HEK293 (cell line): ENCODE measurements around the gene ARMC10.
A peak's percentile ranks its signal among the peaks of the same experiment; 100 is the strongest.

Experiments
- CTCF ChIA-PET: fragments of 350-600 bp; formaldehyde crosslinking; extraction: SDS; loops from one replicate; lab custom pipeline; 2021; ENCODE audit warnings: antibody characterized with exemption; lab: Yijun Ruan, JAX
- POLR2A ChIA-PET: fragments of 300-600 bp; formaldehyde crosslinking; extraction: SDS; loops from one replicate; lab custom pipeline; 2020; ENCODE audit warnings: antibody characterized with exemption, inconsistent platforms; lab: Yijun Ruan, JAX
- H3K27ac ChIP-seq: fragments of 200-500 bp; sonication (Bioruptor generic); 2 replicates; pipeline ENCODE4 v1.5.1; 2014; ENCODE audit warnings: low read depth, low read length, control low read depth, inconsistent platforms; ENCODE audit errors: extremely low read depth
- H3K36me3 ChIP-seq, 2 experiments: fragments of 200-500 bp in 1 of 2; sonication (Bioruptor generic) in 1 of 2; 1 replicate in 1 of 2; 2 replicates in 1 of 2; pipeline ENCODE4 v1.5.1; 2014 to 2017; ENCODE audit warnings: inconsistent platforms in 2 of 2, low read length in 2 of 2; ENCODE audit not compliant: control insufficient read depth in 2 of 2, insufficient read depth in 1 of 2
- H3K4me1 ChIP-seq: fragments of 200-500 bp; sonication (Bioruptor generic); 2 replicates; pipeline ENCODE4 v1.5.1; 2014; ENCODE audit warnings: mild to moderate bottlenecking, low read length, inconsistent platforms; ENCODE audit not compliant: control insufficient read depth, insufficient read depth
- H3K4me3 ChIP-seq: 2 replicates; pipeline ENCODE4 v1.5.1; 2011; ENCODE audit warnings: low read depth, mild to moderate bottlenecking, control low read depth, low read length, moderate library complexity
- H3K9me3 ChIP-seq: fragments of 200-500 bp; sonication (Bioruptor generic); 2 replicates; pipeline ENCODE4 v1.5.1; 2014; ENCODE audit warnings: low read depth, low read length, inconsistent platforms; ENCODE audit not compliant: control insufficient read depth, insufficient read depth
- HOXC10 ChIP-seq: sonication (generic); formaldehyde crosslinking; IDR thresholded peaks from 2 replicates; pipeline ENCODE4 v1.8.1; 2023; ENCODE audit warnings: mild to moderate bottlenecking, missing genetic modification reagents
- PRDM1 ChIP-seq: fragments of 450-650 bp; formaldehyde crosslinking; IDR thresholded peaks from 2 replicates; pipeline ENCODE4; 2016; ENCODE audit warnings: missing biosample characterization, missing genetic modification characterization
- SP3 ChIP-seq: fragments of 450-650 bp; formaldehyde crosslinking; IDR thresholded peaks from 2 replicates; pipeline ENCODE4 v1.5.1; 2016; ENCODE audit warnings: missing biosample characterization, missing genetic modification characterization
- TCF7L2 ChIP-seq: IDR thresholded peaks from 2 replicates; pipeline ENCODE4 v1.6.1; 2011; ENCODE audit warnings: low read depth, mild to moderate bottlenecking, inconsistent platforms, low read length, moderate library complexity, borderline replicate concordance
- TRIM28 ChIP-seq: IDR thresholded peaks from 2 replicates; pipeline ENCODE4 v1.6.1; 2011; ENCODE audit warnings: low read length, control low read depth, borderline replicate concordance
- TSHZ1 ChIP-seq: fragments of 450-650 bp; formaldehyde crosslinking; IDR thresholded peaks from 2 replicates; pipeline ENCODE4 v1.5.1; 2016; ENCODE audit warnings: missing biosample characterization, missing genetic modification characterization, borderline replicate concordance
- ZBTB7A ChIP-seq: fragments of 450-650 bp; formaldehyde crosslinking; IDR thresholded peaks from 2 replicates; pipeline ENCODE4 v1.5.1; 2016; ENCODE audit warnings: low read depth, missing biosample characterization, missing genetic modification characterization
- ZBTB8A ChIP-seq: fragments of 450-650 bp; formaldehyde crosslinking; IDR thresholded peaks from 2 replicates; pipeline ENCODE4 v1.5.1; 2016; ENCODE audit warnings: missing biosample characterization, missing genetic modification characterization
- ZNF133 ChIP-seq: fragments of 450-650 bp; formaldehyde crosslinking; IDR thresholded peaks from 2 replicates; pipeline ENCODE4 v1.5.1; 2016; ENCODE audit warnings: missing biosample characterization, missing genetic modification characterization
- ZNF24 ChIP-seq: fragments of 450-650 bp; formaldehyde crosslinking; IDR thresholded peaks from 2 replicates; pipeline ENCODE4 v1.5.1; 2016; ENCODE audit warnings: missing biosample characterization, missing genetic modification characterization
- ZNF280D ChIP-seq: fragments of 450-650 bp; formaldehyde crosslinking; IDR thresholded peaks from 2 replicates; pipeline ENCODE4 v1.5.1; 2016; ENCODE audit warnings: missing biosample characterization, missing genetic modification characterization
- ZNF324 ChIP-seq: fragments of 450-650 bp; formaldehyde crosslinking; IDR thresholded peaks from 2 replicates; pipeline ENCODE4 v1.5.1; 2016; ENCODE audit warnings: missing biosample characterization, missing genetic modification characterization
- ZNF341 ChIP-seq: fragments of 450-650 bp; formaldehyde crosslinking; IDR thresholded peaks from 2 replicates; pipeline ENCODE4; 2016; ENCODE audit warnings: low read depth, missing biosample characterization, missing genetic modification characterization
- ZNF391 ChIP-seq: fragments of 450-650 bp; formaldehyde crosslinking; IDR thresholded peaks from 2 replicates; pipeline ENCODE4 v1.5.1; 2016; ENCODE audit warnings: low read depth, missing biosample characterization, missing genetic modification characterization, borderline replicate concordance
- ZNF394 ChIP-seq: fragments of 450-650 bp; formaldehyde crosslinking; IDR thresholded peaks from 2 replicates; pipeline ENCODE4 v1.5.1; 2016; ENCODE audit warnings: missing biosample characterization, missing genetic modification characterization, mild to moderate bottlenecking, moderate library complexity, borderline replicate concordance
- ZNF398 ChIP-seq: fragments of 450-650 bp; formaldehyde crosslinking; IDR thresholded peaks from 2 replicates; pipeline ENCODE4 v1.5.1; 2017; ENCODE audit warnings: missing biosample characterization, missing genetic modification characterization
- ZNF514 ChIP-seq: fragments of 450-650 bp; formaldehyde crosslinking; IDR thresholded peaks from 2 replicates; pipeline ENCODE4 v1.5.1; 2016; ENCODE audit warnings: missing biosample characterization, missing genetic modification characterization
- ZNF518A ChIP-seq: fragments of 450-650 bp; formaldehyde crosslinking; conservative IDR thresholded peaks from 2 replicates; pipeline ENCODE4 v1.5.1; 2016; ENCODE audit warnings: low read depth, missing biosample characterization, missing genetic modification characterization
- ZNF549 ChIP-seq: fragments of 450-650 bp; IDR thresholded peaks from 2 replicates; pipeline ENCODE4 v1.5.1; 2018; ENCODE audit warnings: missing biosample characterization, missing genetic modification characterization, mild to moderate bottlenecking, inconsistent platforms, moderate library complexity
- ZNF555 ChIP-seq: fragments of 450-650 bp; formaldehyde crosslinking; conservative IDR thresholded peaks from 2 replicates; pipeline ENCODE4 v1.5.1; 2017; ENCODE audit warnings: missing biosample characterization, mild to moderate bottlenecking, missing genetic modification characterization, inconsistent platforms
- ZNF585B ChIP-seq: fragments of 450-650 bp; formaldehyde crosslinking; IDR thresholded peaks from 2 replicates; pipeline ENCODE4 v1.5.1; 2016; ENCODE audit warnings: missing biosample characterization, missing genetic modification characterization
- ZNF658 ChIP-seq: fragments of 450-650 bp; formaldehyde crosslinking; IDR thresholded peaks from 2 replicates; pipeline ENCODE4; 2016; ENCODE audit warnings: missing biosample characterization, missing genetic modification characterization
- ZNF776 ChIP-seq: fragments of 450-650 bp; formaldehyde crosslinking; IDR thresholded peaks from 2 replicates; pipeline ENCODE4 v1.5.0; 2017; ENCODE audit warnings: missing biosample characterization, missing genetic modification characterization, borderline replicate concordance
- ZSCAN23 ChIP-seq: fragments of 450-650 bp; formaldehyde crosslinking; IDR thresholded peaks from 2 replicates; pipeline ENCODE4 v1.5.1; 2016; ENCODE audit warnings: missing biosample characterization, missing genetic modification characterization

The ARMC10 gene

GRCh38 chr7:103048833-103049232 lies 26.1 kb upstream of the ARMC10 start (continued):
- TF ChIP-seq ZNF518A (tag by site-specific recombination) (0 out of 2 replicates have a peak, but pooled peaks have one; percentile 45), ZBTB8A (tag by site-specific recombination) (no peak), ZBTB7A (tag by site-specific recombination) (no peak), ZNF324 (0 out of 2 replicates have a peak, but pooled peaks have one; percentile 31), TRIM28 (peak; percentile 98), SP3 (tag by site-specific recombination) (no peak), ZNF549 (tag by site-specific recombination) (peak; percentile 85), PRDM1 (tag by site-specific recombination) (peak; percentile 52; the same call in 1 of the 2 replicates), ZNF24 (no peak), ZNF394 (tag by site-specific recombination) (no peak), ZNF133 (tag by site-specific recombination) (no peak), ZNF341 (no peak), ZNF585B (no peak), ZSCAN23 (no peak)

- no peaks in the 10 kb centered on the region for H3K9me3 ChIP-seq
- no peaks in the 10 kb centered on the region for H3K36me3 ChIP-seq
- CTCF ChIA-PET = interaction anchor here (0.6 to 1.9 kb wide), 3 partner anchors 10 to 185 kb away, joined by 3 to 9 read pairs (median 3); no protein-coding TSS in a partner anchor
- POLR2A ChIA-PET = no interaction called here
- no peaks in the 10 kb centered on the region for H3K4me1 ChIP-seq
- no peak overlapping the region for H3K4me3 ChIP-seq
- H3K27ac ChIP-seq = no peak overlapping the region
- TF ChIP-seq ZNF391 (tag by site-specific recombination) (no peak), ZNF658 (tag by site-specific recombination) (no peak), ZNF280D (no peak), TSHZ1 (no peak), ZNF776 (tag by site-specific recombination) (no peak), ZNF514 (tag by site-specific recombination) (no peak), HOXC10 (no peak), ZNF555 (tag by site-specific recombination) (no peak), ZNF398 (tag by site-specific recombination) (no peak), TCF7L2 (no peak)
These were observed 23.4 kb upstream of the ARMC10 start for GRCh38 chr7:103051519-103051918.
